Astrocyte (in vitro differentiated cells and primary cell): ENCODE measurements around the gene UCN2. TPM values are rescaled to one million over a fixed set of nuclear protein-coding genes. Genes with fewer than 3 reads are reported as not detected.

ENCODE experiments used
- microRNA-seq: library from miRNA; unstranded; fragments of <30 nt; microRNA quantifications from one replicate; pipeline ENCODE4 v1.2.0, GENCODE V29; 2020
- total RNA-seq: library from RNA; stranded (reverse); gene quantifications from 2 replicates; pipeline ENCODE4 v1.2.1, GENCODE V29; 2021

Gene UCN2
- total RNA-seq, 1 donor from 2014 or later: 3.3 TPM

Small RNA genes within 50 kb of the gene (microRNA-seq; reads per million reads assigned to microRNA genes)
- gene MIR6823: 1.6 reads per million
- not detected for gene MIR711

Other genes with a start within 250 kb of the UCN2 start
- not detected in 2 replicates for gene SPINK8, start 230.1 kb downstream of the UCN2 start, total RNA-seq
- gene FBXW12, start 191.6 kb downstream of the UCN2 start, total RNA-seq: not detected in 2 replicates
- gene PLXNB1, start 133.7 kb downstream of the UCN2 start, total RNA-seq: 42.0 and 59.2 TPM in 2 replicates
- gene CCDC51, start 123.7 kb downstream of the UCN2 start, total RNA-seq: 16.4 and 16.5 TPM in 2 replicates
- gene TMA7, start 123.5 kb downstream of the UCN2 start, total RNA-seq: 252 and 272 TPM in 2 replicates
- gene ATRIP, start 117.0 kb downstream of the UCN2 start, total RNA-seq: 6.2 and 6.6 TPM in 2 replicates
- gene SHISA5, start 59.6 kb downstream of the UCN2 start, total RNA-seq: 333 and 346 TPM in 2 replicates
- 27.5 and 27.8 TPM in 2 replicates for gene PFKFB4, start 7.0 kb downstream of the UCN2 start, total RNA-seq
- gene COL7A1, start 31.5 kb upstream of the UCN2 start, total RNA-seq: 25.8 and 28.7 TPM in 2 replicates
- gene UQCRC1, start 45.9 kb upstream of the UCN2 start, total RNA-seq: 190 and 199 TPM in 2 replicates
- gene TMEM89, start 58.0 kb upstream of the UCN2 start, total RNA-seq: 0.36 and 0.48 TPM in 2 replicates
- gene SLC26A6, start 71.7 kb upstream of the UCN2 start, total RNA-seq: 30.3 and 32.0 TPM in 2 replicates
- 8.6 and 10.2 TPM in 2 replicates for gene CELSR3, start 99.1 kb upstream of the UCN2 start, total RNA-seq
- gene NCKIPSD, start 122.1 kb upstream of the UCN2 start, total RNA-seq: 18.3 and 21.6 TPM in 2 replicates
- 92.9 and 104 TPM in 2 replicates for gene IP6K2, start 153.4 kb upstream of the UCN2 start, total RNA-seq